HG03460 (cell line): ENCODE measurements around the gene PLG.
"Not testable (repeated sequence)": the region's sequence is repeated elsewhere in the genome, so short reads cannot be mapped to it uniquely, and the experiment has no call there.

Experiments used
- ATAC-seq: cut with Tn5 transposase; IDR thresholded peaks from one replicate; pipeline ENCODE4 v1.9.1; 2021; ENCODE audit not compliant: unreplicated experiment

Gene PLG

GRCh38 chr6:160701918-160702680 is at the start of gene PLG:
Gene PLG (plus strand): TSS chr6:160702244. CDS start chr6:160702305, 61 bp downstream.
- ATAC-seq: not testable (repeated sequence)

DNA sequence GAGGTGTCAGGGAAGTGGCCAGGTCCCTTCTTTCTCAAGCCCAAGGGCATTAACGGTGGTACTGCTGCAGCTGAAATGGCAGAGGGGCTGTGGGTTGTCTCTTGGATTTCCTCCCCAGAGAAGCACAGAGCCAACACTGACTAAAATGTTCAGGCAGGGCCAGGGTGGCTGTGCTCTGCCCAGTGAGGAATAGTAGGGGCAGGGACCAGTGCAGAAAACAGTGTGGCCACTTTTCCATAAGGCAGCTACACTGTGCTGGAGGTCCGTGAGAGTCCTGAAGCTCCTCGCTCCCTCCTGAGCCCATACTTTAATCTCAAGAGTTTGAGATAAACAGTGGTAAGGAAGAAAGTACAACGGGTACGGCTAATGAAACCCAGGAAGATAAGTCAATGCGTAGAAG is 42.5 kb upstream of the PLG start:
- ATAC-seq: no peak

GRCh38 chr6:160661216-160661615 is 40.8 kb upstream of the PLG start:
- ATAC-seq: no peak

- no peak for ATAC-seq
These were observed 39.6 kb upstream of the PLG start for GRCh38 chr6:160662429-160662828.

GRCh38 chr6:160662842-160663241 is 39.2 kb upstream of the PLG start:
- no peak for ATAC-seq

DNA sequence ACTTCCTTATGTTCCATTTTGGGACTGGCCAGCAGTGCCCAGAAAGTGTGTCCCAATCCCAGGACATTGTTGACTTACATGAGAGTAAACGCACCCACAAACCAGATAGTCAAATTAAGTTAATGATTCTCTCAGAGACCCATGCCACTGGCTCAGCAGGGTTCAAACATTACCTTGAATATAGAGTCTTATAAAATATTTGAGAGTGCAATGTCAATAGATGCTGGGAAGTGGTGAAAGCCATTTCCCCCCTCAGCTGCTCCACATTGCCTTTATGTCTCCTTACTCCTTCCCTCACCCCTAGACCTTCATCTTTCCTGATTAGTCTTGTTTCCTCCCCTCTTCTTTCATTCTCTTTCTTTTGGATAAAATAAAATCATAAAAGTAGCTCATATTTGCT is 37.8 kb upstream of the PLG start, which contains the start of gene LPA:
Gene LPA (minus strand): TSS at position 78 of the 400 bp plus-strand sequence. CDS start 61 bp downstream, at position 17.
- ATAC-seq: not testable (repeated sequence)

DNA sequence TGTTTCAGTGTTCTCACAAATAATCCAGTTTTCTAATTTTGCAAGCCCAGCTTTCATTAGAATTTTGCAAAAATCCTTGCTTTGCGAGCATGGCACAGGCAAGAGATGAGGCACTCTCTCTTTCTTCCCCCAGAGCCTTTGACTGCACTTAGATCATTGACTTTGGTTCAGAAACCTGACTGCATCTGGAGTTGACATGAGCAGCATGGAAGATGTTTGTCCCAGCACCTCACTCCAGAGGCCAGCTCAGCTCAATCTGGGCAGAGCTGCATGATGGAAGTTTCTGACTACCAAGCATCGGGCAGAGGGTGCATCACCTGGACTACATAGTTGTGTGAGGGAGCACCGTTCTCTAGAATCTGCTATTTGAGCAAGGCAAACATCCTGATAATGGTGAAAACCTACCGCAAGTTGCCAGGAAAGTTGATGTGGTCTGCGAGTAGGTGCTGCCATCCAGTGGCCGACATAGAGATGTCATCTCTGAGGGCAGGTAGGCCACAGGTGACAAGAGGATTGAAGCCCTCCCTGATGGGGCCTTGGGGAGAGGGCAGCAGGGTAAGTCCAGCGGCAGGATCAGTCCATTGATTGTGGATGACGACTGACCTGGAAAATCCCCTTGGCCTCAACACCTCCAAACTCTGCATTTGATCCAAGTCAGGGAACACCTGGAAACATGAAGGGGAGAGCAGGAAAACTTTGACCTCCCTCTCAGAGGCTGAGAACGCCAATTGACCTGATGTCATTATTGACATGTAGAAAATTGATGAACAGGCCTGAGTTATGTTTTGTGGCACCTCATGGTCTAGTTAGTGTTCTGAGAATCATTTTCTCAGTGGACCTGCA is 34.2 kb upstream of the PLG start:
- ATAC-seq: peak; percentile 85

DNA sequence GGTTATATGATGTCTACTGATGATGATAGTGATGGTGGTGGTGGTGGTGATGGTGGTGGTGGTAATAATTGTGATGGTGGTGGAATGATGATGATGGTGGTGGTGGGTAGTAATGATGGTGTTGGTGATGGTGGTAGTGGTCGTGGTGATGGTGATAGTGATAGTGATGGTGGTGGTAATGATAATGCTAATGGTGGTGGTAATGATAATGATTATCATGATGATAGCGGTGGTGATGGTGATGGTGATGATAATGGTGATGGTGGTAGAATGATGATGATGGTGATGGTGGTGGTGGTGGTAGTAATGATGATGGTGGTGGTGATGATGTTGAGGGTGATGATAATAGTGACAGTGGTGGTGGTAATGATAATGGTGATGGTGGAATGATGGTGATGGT is 33.5 kb upstream of the PLG start:
- no peak for ATAC-seq

GRCh38 chr6:160676418-160676817 is 25.6 kb upstream of the PLG start:
- not testable (repeated sequence) for ATAC-seq

GRCh38 chr6:160678230-160678629 is 23.8 kb upstream of the PLG start:
- no peak for ATAC-seq

DNA sequence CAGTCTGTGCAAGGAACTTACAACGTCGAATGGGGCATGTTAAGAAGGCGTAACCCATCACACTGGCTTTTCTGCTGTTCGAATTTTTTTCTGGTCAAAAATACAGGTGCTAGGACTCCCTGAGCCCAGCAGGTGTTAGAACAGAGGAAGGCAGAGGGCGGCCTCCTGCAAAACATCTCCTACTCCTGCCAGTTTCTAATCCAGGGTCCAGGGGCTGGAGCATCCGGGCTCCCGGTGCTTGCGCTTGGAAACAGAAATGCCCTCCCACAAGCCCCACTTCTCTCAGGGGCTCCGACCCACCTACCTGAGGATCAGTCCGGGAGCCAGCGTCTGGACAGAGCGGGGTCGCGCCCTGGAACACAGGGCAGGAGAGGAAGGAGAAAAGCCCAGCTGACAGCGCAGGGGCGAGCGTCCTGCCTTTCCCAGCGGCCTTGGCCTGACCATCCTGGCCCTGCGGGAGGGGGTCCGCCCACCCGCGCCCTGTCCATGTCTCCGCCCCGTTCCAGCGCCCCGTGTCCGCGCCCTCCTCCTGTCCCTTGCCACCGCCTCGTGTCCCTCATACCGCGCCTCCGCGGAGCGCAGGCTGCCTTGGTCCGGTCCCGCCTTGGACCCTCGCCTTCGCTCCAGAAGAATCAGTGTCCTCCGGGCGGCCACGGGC is 23.2 kb upstream of the PLG start:
- ATAC-seq: no peak

DNA sequence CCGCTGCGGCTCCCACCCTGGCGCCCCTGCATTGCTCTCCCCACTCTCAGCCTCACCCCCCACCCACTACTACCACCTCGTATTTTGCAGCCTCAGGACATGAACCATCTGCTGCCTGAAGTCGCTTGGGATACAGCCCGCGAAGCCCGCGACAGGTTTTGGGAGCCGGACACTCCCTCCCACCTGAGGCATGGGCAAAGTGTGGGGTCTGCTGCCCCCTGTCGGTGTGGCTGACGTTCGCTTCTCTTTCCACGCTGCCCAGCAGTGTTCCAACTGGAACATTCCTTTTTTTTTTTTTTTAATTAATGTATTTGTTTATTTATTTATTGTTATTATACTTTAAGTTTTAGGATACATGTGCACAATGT is 22.7 kb upstream of the PLG start:
- ATAC-seq: no peak

DNA sequence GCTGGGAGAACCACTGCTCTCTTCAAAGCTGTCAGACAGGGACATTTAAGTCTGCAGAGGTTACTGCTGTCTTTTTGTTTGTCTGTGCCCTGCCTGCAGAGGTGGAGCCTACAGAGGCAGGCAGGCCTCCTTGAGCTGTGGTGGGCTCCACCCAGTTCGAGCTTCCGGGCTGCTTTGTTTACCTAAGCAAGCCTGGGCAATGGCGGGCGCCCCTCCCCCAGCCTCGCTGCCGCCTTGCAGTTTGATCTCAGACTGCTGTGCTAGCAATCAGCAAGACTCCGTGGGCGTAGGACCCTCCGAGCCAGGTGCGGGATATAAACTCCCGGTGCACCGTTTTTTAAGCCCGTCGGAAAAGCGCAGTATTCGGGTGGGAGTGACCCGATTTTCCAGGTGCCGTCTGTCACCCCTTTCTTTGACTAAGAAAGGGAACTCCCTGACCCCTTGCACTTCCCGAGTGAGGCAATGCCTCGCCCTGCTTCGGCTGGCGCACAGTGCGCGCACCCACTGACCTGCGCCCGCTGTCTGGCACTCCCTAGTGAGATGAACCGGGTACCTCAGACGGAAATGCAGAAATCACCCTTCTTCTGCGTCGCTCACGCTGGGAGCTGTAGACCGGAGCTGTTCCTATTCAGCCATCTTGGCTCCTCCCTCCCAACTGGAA is 16.8 kb upstream of the PLG start:
- not testable (repeated sequence) for ATAC-seq

DNA sequence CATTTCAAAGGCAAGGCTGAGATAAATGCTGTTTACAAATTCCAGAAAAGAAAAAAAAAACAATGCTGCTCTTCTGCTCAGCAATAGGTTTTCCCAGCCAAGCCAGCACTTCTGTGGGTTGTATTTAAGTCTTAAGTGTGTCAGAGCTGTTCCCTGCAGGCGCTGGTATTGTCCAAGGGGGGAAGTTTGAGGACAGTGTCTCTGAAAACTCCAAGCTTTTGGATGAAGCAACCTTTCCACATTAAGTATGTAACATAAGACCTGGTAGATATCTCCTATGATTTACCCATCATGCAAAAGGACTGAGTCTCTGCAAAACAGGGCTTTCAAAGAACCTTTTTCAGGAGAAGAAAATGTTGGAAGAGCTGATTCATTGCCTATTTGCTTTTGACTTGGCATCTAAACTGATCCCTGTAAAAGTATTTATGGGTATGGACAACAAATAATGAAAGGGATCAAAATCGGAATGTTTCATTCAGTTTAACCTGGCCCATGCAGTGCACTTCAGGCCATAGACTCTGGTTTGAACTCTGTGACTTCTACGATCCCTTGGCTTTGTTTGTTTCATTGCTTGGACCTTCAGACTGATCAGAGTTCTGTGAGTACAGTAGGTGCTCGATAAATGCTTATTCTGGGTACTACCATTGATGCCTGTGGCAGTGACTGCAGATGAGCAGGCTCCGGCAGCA is 16.1 kb upstream of the PLG start:
- ATAC-seq: no peak

DNA sequence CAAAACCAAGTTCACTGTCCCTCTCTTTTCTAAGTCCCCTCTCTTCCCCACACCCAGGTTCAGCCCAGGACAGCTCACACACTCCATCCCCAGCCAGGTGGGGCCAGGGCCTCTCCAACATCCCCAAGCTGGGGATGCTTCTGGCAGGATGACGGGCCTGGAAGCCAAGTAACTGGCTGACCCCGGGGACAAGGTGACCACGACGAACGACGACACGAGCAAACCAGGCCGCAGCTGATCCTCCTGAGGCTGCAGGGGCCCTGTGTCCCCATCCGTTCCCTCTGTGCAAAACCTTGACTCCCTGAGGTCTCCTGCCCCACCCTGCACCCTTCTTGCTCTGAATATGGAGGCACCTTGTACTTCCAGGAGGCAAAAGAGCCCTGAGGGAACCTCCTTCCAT is 11.6 kb upstream of the PLG start:
- ATAC-seq: no peak

DNA sequence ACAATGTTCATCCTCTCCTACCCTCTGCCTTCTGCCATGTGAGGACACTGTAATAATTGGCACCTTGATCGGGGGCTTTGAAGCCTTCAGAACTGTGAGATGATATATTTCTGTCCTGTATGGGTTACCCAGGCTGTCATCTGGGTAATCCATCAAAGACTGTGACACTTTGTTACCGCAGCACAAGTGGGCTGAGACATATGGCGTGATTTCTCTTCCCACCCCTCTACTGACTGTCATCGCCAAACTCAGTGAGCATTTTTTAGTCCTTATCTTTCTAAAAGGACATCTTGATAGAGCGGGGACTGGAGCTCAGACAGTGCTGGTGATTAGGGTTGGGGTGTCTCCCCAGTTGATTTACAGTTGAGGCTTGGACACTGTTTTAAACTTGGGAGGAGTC is 10.4 kb upstream of the PLG start:
- no peak for ATAC-seq

- ATAC-seq: no peak
These were observed 9.6 kb upstream of the PLG start for GRCh38 chr6:160692369-160692959.

DNA sequence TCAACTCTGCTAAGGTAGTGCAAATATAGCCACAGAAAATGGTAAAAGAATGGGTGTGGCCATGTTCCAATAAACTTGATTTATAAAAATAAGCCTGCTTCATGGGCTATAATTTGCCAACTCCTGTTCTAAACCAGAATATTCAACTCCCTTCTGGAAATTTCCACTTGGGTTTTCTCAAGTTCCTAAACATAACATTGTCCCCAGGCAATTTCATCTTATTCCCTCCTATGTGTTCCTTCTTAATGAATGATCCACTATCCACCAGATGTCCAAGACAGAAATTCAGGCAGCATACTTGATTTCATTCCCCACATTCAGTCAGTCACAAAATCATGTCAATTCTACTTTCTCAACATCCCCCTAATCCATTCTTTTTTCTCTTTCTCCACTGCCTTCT is 7.0 kb upstream of the PLG start:
- not testable (repeated sequence) for ATAC-seq

GRCh38 chr6:160695622-160696021 is 6.4 kb upstream of the PLG start:
- ATAC-seq: not testable (repeated sequence)

- not testable (repeated sequence) for ATAC-seq
These were observed 5.2 kb upstream of the PLG start for GRCh38 chr6:160696884-160697283.
